Measurements from ENCODE around the gene NOC4L. TPM values are rescaled to one million over a fixed set of nuclear protein-coding genes. Genes with fewer than 3 reads are reported as not detected.
"Not testable (repeated sequence)": the region's sequence is repeated elsewhere in the genome, so short reads cannot be mapped to it uniquely, and the experiment has no call there.

NOC4L gene
- total RNA-seq, 1 donor from 2014 or later: 14.5 TPM

- DNase-seq (ENCODE audit: low spot score): no peak
These were observed 25.4 kb upstream of the NOC4L start for GRCh38 chr12:132118876-132119275.

DNA sequence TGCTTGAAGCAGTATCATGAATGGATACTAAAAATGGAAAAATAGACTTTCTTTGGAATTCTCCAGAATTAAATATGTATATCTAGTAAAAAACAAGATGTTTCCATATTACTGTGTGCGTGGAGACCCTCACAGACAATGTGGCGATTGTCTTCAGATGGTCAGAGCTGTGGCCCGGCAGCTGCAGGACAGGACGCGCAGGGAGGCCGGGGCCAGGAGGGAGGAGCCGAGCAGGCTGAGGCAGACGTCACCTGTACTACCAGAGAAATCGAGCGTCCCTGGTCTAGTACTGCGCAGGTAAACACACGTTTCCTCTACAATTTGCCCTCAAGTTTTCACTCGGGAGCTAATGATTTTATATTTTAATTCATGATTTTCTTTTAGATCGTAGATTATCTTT is 23.0 kb upstream of the NOC4L start:
- DNase-seq (ENCODE audit: low spot score) (no peak), ATAC-seq (no peak)
- intact Hi-C loops (cut with DNase I): no loop called here

More at GRCh38 chr12:132118876-132119275, 25.4 kb upstream of the NOC4L start:
- no peak for ATAC-seq
- intact Hi-C loops (cut with DNase I): no loop called here

- DNase-seq (ENCODE audit: low spot score) (no peak), ATAC-seq (no peak)
- intact Hi-C loops (cut with DNase I): no loop called here
These were observed 20.1 kb upstream of the NOC4L start for GRCh38 chr12:132123970-132124765.

- DNase-seq (ENCODE audit: low spot score): no peak
- intact Hi-C loops (cut with DNase I): no loop called here
- ATAC-seq: no peak
These were observed 19.4 kb upstream of the NOC4L start for GRCh38 chr12:132124766-132125425.

DNA sequence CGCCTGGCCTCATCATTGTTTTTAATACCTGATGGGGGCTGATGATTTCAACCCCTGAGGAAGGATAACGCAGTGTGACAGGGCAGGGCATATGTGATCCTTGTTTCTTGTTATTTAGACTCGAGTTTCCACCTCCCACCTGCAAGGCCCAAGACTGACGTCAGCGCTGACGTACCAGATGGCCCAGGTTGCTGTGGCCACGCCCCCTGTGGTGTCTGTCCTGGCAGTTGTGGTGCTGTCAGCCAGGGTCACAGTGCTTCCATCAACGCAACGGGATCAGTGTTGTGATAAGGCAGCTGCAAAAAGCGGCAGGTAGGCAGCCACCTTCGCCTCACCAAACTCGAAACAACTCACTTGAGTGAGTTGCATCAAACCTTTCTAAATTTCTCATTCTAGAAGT is 18.5 kb upstream of the NOC4L start:
- ATAC-seq: no peak
- no peak for DNase-seq (ENCODE audit: low spot score)
- intact Hi-C loops (cut with DNase I): no loop called here

- intact Hi-C loops (cut with DNase I): no loop called here
- DNase-seq (ENCODE audit: low spot score): no peak
- no peak for ATAC-seq
These were observed 17.2 kb upstream of the NOC4L start for GRCh38 chr12:132127041-132127440.

DNA sequence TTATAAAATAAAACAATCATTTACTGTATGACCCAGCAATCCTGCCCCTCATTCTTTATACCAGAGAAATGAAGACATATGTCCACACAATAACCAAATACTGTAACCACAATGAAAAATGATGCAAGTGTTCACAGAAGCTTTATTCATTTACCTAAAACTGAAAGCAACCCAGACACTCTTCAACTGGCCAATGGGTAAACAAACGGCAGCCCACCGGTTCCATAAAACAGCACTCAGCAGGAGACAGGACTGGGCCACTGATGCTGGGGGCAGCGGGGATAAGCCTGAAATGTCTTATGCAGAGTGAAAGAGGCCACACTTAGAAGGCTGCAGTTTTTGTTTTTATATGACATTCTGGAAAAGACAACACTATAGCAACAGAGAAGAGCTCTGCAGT is 15.2 kb upstream of the NOC4L start:
- no peak for DNase-seq (ENCODE audit: low spot score)
- intact Hi-C loops (cut with DNase I): no loop called here
- ATAC-seq: no peak

DNA sequence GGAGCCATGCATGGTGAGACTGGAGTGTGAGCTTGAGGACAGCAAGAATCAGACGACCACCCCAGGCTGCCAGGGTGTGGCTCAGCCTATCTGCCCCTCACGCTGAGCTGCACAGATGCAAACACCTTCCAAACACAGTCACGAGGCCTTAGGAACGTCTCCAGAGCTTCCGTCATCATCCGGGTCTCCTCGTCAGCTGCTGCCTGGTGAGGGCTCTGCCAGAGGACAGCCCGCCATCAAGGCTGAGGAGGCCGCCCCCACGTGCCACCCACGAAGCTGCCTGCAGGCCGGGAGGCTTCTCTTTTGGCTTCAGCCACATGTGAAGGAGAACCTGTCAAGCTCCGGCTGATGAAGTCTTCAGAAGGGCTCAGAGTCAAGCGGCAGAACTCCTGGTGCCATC is 13.6 kb upstream of the NOC4L start:
- intact Hi-C loops (cut with DNase I): no loop called here
- DNase-seq (ENCODE audit: low spot score) (no peak), ATAC-seq (no peak)

- ATAC-seq (no peak), DNase-seq (ENCODE audit: low spot score) (no peak)
- intact Hi-C loops (cut with DNase I): no loop called here
These were observed 13.0 kb upstream of the NOC4L start for GRCh38 chr12:132131229-132131628.

- intact Hi-C loops (cut with DNase I): no loop called here
- ATAC-seq (peak; percentile 17), DNase-seq (ENCODE audit: low spot score) (peak; percentile 47)
These were observed 12.3 kb upstream of the NOC4L start for GRCh38 chr12:132131952-132132351.

DNA sequence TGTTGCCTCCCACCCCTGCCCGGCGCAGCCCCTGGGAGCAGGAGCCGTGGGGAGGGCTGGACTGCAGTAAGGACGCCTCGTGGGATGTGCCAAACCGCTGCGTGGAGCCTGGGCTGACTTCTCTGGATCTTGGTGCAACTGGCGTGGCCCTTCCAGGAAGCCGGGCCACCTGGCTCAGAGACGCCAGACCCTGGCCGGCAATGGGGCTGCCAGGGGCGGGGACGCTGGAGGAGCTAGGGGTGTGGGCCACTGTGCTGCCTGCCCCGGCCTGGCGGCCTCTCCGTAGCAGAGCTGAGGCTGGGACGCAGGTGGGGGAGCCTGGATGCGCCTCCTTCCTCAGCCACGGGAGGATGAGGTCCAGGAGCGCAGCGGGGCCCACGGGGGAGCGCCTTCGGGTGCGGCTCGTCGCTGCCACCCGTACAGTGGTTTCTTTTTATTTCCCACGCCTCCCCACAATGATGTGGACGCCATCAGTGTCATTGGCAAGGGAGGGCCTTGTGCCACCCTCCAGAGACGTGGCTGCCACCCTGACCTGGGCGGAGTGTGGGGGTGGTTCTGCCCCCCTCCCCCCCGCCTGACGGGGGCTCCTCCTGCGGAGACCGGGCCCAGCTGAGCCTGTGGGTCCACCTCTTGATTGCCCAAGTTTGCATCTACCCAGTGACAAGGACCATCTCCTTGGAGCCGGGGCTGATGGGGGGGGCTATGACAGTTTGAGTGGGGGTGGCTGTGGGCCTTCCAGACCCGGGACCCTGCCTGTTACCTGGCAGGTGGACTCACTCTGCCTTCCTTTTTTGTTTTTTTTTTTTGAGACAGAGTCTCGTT is 11.4 kb upstream of the NOC4L start:
- intact Hi-C loops (cut with DNase I): no loop called here
- no peak for DNase-seq (ENCODE audit: low spot score)
- no peak for ATAC-seq

DNA sequence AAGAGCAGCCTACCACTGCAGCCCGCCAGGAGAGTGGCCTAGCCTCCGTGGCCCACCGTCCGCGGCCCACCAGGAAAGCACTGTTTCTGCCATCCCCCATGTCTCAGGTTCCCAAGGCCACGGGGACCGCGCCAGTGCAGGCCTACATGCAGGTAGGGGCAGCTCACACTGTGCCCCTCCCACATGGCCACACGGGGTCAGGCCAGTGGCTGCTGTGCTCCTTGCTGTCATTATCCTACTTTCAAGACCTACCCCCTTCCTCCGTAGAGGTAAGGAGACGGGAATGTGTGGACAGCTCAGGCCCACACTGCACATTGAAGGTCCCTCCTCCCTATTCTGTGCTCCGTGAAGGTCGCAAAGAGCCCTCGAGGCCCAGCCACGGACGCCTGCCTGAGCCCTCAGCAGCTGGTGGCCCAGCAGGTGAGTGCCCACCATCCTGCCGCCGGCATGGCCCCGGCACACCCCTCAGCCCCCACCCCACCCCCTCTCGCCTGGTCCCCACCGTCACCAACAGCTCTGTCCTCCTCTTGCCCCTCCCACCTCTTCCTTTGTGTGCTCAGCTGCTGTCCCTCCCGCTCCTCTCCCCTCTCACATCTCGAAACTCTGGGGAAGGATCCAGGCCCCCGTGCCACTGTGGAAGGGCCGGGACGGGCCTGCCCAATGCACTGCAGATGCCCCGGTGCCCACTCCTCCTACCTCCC is 10.2 kb upstream of the NOC4L start:
- intact Hi-C loops (cut with DNase I): no loop called here
- ATAC-seq: peak; percentile 26
- no peak for DNase-seq (ENCODE audit: low spot score)

- DNase-seq (ENCODE audit: low spot score); ATAC-seq; intact Hi-C loops (cut with DNase I): not testable (repeated sequence)
These were observed 9.5 kb upstream of the NOC4L start for GRCh38 chr12:132134653-132135183.

GRCh38 chr12:132136226-132136625 is 8.0 kb upstream of the NOC4L start:
- intact Hi-C loops (cut with DNase I); DNase-seq (ENCODE audit: low spot score); ATAC-seq: not testable (repeated sequence)

- DNase-seq (ENCODE audit: low spot score) (no peak), ATAC-seq (no peak)
- intact Hi-C loops (cut with DNase I): no loop called here
These were observed 6.7 kb upstream of the NOC4L start for GRCh38 chr12:132137483-132138125.

- intact Hi-C loops (cut with DNase I): no loop called here
- DNase-seq (ENCODE audit: low spot score) (no peak), ATAC-seq (no peak)
These were observed 5.1 kb upstream of the NOC4L start for GRCh38 chr12:132138941-132139871.

GRCh38 chr12:132139912-132140311 is 4.3 kb upstream of the NOC4L start:
- DNase-seq (ENCODE audit: low spot score) (no peak), ATAC-seq (no peak)
- intact Hi-C loops (cut with DNase I): no loop called here
